SK-N-SH (cell line): ENCODE data around the gene CHST3. TPM values are rescaled to one million over a fixed set of nuclear protein-coding genes. Genes with fewer than 3 reads are reported as not detected.

Source experiments
- CTCF ChIA-PET: fragments of 300-600, 350-600 bp; formaldehyde crosslinking; extraction: SDS; loops from one replicate; lab custom pipeline; 2021; lab: Yijun Ruan, JAX
- POLR2A ChIA-PET: fragments of 350-600 bp; sonication (Branson Sonifier 250); formaldehyde crosslinking; extraction: SDS; loops from one replicate; lab custom pipeline; 2020; ENCODE audit warnings: antibody characterized with exemption, inconsistent platforms; lab: Yijun Ruan, JAX
- DNase-seq: peaks from one replicate; pipeline ENCODE4 v3.0.0; 2012
- H2AFZ ChIP-seq: fragments of 200-600 bp; sonication (generic); 2 replicates; pipeline ENCODE4 v1.8.1; 2016; ENCODE audit warnings: antibody characterized with exemption, mild to moderate bottlenecking, low read depth
- H3F3A ChIP-seq: fragments of 200-600 bp; sonication (generic); replicated peaks from 2 replicates; pipeline ENCODE3; 2016; ENCODE audit warnings: antibody characterized with exemption, mild to moderate bottlenecking; ENCODE audit not compliant: insufficient read depth
- H3K27ac ChIP-seq, 2 experiments: fragments of 200-500 bp in 1 of 2; fragments of 200-600 bp in 1 of 2; sonication (Bioruptor generic) in 1 of 2; sonication (generic), shearing (Covaris generic) in 1 of 2; 2 replicates each; pipeline versions ENCODE4 v1.5.1 to v1.6.1; 2014 to 2016; ENCODE audit warnings: low read depth in 2 of 2, inconsistent platforms in 1 of 2, low read length in 1 of 2, mild to moderate bottlenecking in 1 of 2, mixed read lengths in 1 of 2
- H3K27me3 ChIP-seq: fragments of 200-600 bp; sonication (generic), shearing (Covaris generic); 2 replicates; pipeline ENCODE4 v1.6.1; 2016; ENCODE audit warnings: mixed run types; ENCODE audit not compliant: insufficient read depth
- H3K36me3 ChIP-seq, 2 experiments: fragments of 200-500 bp in 1 of 2; fragments of 200-600 bp in 1 of 2; sonication (Bioruptor generic) in 1 of 2; sonication (generic) in 1 of 2; replicated peaks in 1 of 2; 2 replicates each; pipeline versions ENCODE3 to v1.5.1; 2014 to 2016; ENCODE audit warnings: low read length in 1 of 2, mild to moderate bottlenecking in 1 of 2; ENCODE audit not compliant: insufficient read depth in 2 of 2, control insufficient read depth in 1 of 2
- H3K4me1 ChIP-seq, 2 experiments: fragments of 200-500 bp in 1 of 2; fragments of 200-600 bp in 1 of 2; sonication (Bioruptor generic) in 1 of 2; sonication (generic), shearing (Covaris generic) in 1 of 2; 2 replicates each; pipeline versions ENCODE4 v1.5.1 to v1.6.1; 2014 to 2016; ENCODE audit warnings: low read depth in 1 of 2, low read length in 1 of 2, mixed run types in 1 of 2; ENCODE audit not compliant: insufficient read depth in 2 of 2, control insufficient read depth in 1 of 2
- H3K4me2 ChIP-seq: fragments of 200-600 bp; sonication (generic), shearing (Covaris generic); 2 replicates; pipeline ENCODE4 v1.6.1; 2017; ENCODE audit warnings: mixed run types
- H3K4me3 ChIP-seq, 2 experiments: fragments of 200-500 bp in 1 of 2; fragments of 200-600 bp in 1 of 2; sonication (Bioruptor generic) in 1 of 2; sonication (generic), shearing (Covaris generic) in 1 of 2; 2 replicates each; pipeline versions ENCODE4 v1.5.1 to v1.8.1; 2014 to 2016; ENCODE audit warnings: low read depth in 2 of 2, inconsistent platforms in 1 of 2, low read length in 1 of 2, mild to moderate bottlenecking in 1 of 2, mixed read lengths in 1 of 2, moderate library complexity in 1 of 2
- H3K79me2 ChIP-seq: fragments of 200-600 bp; sonication (generic); 2 replicates; pipeline ENCODE4 v1.8.1; 2017; ENCODE audit warnings: mild to moderate bottlenecking; ENCODE audit not compliant: insufficient read depth
- H3K9ac ChIP-seq: fragments of 200-600 bp; sonication (generic); 2 replicates; pipeline ENCODE4 v1.6.1; 2017; ENCODE audit warnings: mixed run types
- H3K9me2 ChIP-seq: fragments of 200-600 bp; sonication (generic); 2 replicates; pipeline ENCODE4 v1.6.1; 2017; ENCODE audit warnings: mixed run types
- H3K9me3 ChIP-seq: fragments of 200-600 bp; sonication (generic); 2 replicates; pipeline ENCODE4 v1.6.1; 2017; ENCODE audit warnings: mixed run types, mild to moderate bottlenecking, moderate library complexity
- H4K20me1 ChIP-seq: fragments of 200-600 bp; sonication (generic); 2 replicates; pipeline ENCODE4 v1.6.1; 2017; ENCODE audit warnings: mild to moderate bottlenecking, mixed run types; ENCODE audit not compliant: insufficient read depth
- CHD2 ChIP-seq: fragments of 150-350 bp; IDR thresholded peaks from 2 replicates; pipeline ENCODE4 v1.6.1; 2018; ENCODE audit warnings: low read length; ENCODE audit not compliant: partially characterized antibody
- CTCF ChIP-seq: fragments of 200-600 bp; sonication (generic); IDR thresholded peaks from 2 replicates; pipeline ENCODE4 v1.6.1; 2017; ENCODE audit warnings: antibody characterized with exemption, mild to moderate bottlenecking, moderate library complexity
- ELF1 ChIP-seq: IDR thresholded peaks from 2 replicates; pipeline ENCODE4 v1.4.0; 2012
- EZH2phosphoT487 ChIP-seq: fragments of 200-600 bp; sonication (generic); IDR thresholded peaks from 2 replicates; pipeline ENCODE4 v1.6.1; 2017; ENCODE audit warnings: low read depth, mixed run types, mild to moderate bottlenecking, antibody characterized with exemption, moderate library complexity, borderline replicate concordance
- FOXM1 ChIP-seq: IDR thresholded peaks from 2 replicates; pipeline ENCODE4 v1.4.0; 2012; ENCODE audit warnings: low read depth, mild to moderate bottlenecking
- GABPA ChIP-seq: IDR thresholded peaks from 2 replicates; pipeline ENCODE4 v1.4.0; 2012; ENCODE audit warnings: low read depth, mild to moderate bottlenecking
- JUND ChIP-seq: IDR thresholded peaks from 2 replicates; pipeline ENCODE4 v1.4.0; 2012
- PBX3 ChIP-seq: IDR thresholded peaks from 2 replicates; pipeline ENCODE4; 2012
- RCOR1 ChIP-seq: fragments of 150-350 bp; IDR thresholded peaks from 2 replicates; pipeline ENCODE4 v1.6.1; 2017; ENCODE audit warnings: antibody characterized with exemption, low read length
- RFX5 ChIP-seq: IDR thresholded peaks from 2 replicates; pipeline ENCODE4 v1.6.1; 2012; ENCODE audit warnings: mild to moderate bottlenecking, improper control_type of control experiment, low read length
- SIN3A ChIP-seq: IDR thresholded peaks from 2 replicates; pipeline ENCODE4 v1.6.1; 2012; ENCODE audit warnings: low read depth, mild to moderate bottlenecking, low read length, moderate library complexity, borderline replicate concordance
- TAF1 ChIP-seq: IDR thresholded peaks from 2 replicates; pipeline ENCODE4 v1.6.1; 2012; ENCODE audit warnings: low read depth, mild to moderate bottlenecking, low read length, moderate library complexity, borderline replicate concordance
- TEAD4 ChIP-seq: IDR thresholded peaks from 2 replicates; pipeline ENCODE4 v1.4.0; 2012; ENCODE audit warnings: mild to moderate bottlenecking, borderline replicate concordance; ENCODE audit not compliant: insufficient read depth
- USF1 ChIP-seq: IDR thresholded peaks from 2 replicates; pipeline ENCODE4 v1.4.0; 2012; ENCODE audit warnings: low read depth, borderline replicate concordance
- ZBTB33 ChIP-seq: IDR thresholded peaks from 2 replicates; pipeline ENCODE4 v1.4.0; 2012; ENCODE audit warnings: low read depth, borderline replicate concordance
- WGBS: methylation state at CpG from one replicate; pipeline ENCODE4 v1.1.6; 2017; ENCODE audit warnings: low lambda C conversion rate; 5-methylcytosine and 5-hydroxymethylcytosine counted together
- polyA plus RNA-seq, 3 experiments: library from polyadenylated mRNA; depleted of rRNA; stranded (reverse); fragments of >200 nt; gene quantifications; 2 replicates each; pipeline ENCODE4 v1.2.3, GENCODE V29; 2012

CHST3 gene
- polyA plus RNA-seq, 1 of the 3 experiments (the other 2 are of a cell fraction) = 6.0 TPM

- TF ChIP-seq ZBTB33 = no peak
- no peak for TF ChIP-seq FOXM1
- TF ChIP-seq USF1 = no peak
Measured at GRCh38 chr10:72056113-72056512, 91.9 kb downstream of the CHST3 start (continued).

GRCh38 chr10:72056932-72057751 is 92.9 kb downstream of the CHST3 start:
- no peak for DNase-seq
- Histone ChIP-seq H3K9ac (no peak overlapping the region), H3K36me3 (no peaks in the 10 kb centered on the region), H3K27me3 (no peaks in the 10 kb centered on the region), H3F3A (no peaks in the 10 kb centered on the region), H3K79me2 (no peaks in the 10 kb centered on the region), H3K9me3 (no peaks in the 10 kb centered on the region), H2AFZ (no peak overlapping the region), H3K27ac (no peak overlapping the region), H3K4me2 (no peak overlapping the region), H4K20me1 (no peaks in the 10 kb centered on the region), H3K4me3 (no peak overlapping the region), H3K9me2 (no peaks in the 10 kb centered on the region), H3K4me1 (peaks cover 0 to 3% of the 10 kb centered on the region in 2 experiments; a peak in 1 of 4 replicates)
- ChIA-PET POLR2A (no interaction called here), CTCF (interaction anchor here (0.9 to 4.4 kb wide), 4 partner anchors 9 to 160 kb away, joined by 3 to 37 read pairs (median 9); no protein-coding TSS in a partner anchor)
- 82% methylated on average over 12 of the region's 25 CpGs for WGBS
- TF ChIP-seq RFX5 (no peak), RCOR1 (no peak), SIN3A (no peak), JUND (no peak), PBX3 (no peak), ZBTB33 (no peak), CTCF (no peak), TAF1 (no peak), GABPA (no peak), EZH2phosphoT487 (no peak), TEAD4 (no peak), CHD2 (no peak), ELF1 (no peak)
